WTC11 (cell line): ENCODE measurements around the gene PCBP1. TPM values are rescaled to one million over a fixed set of nuclear protein-coding genes. Genes with fewer than 3 reads are reported as not detected.

Experiments
- ATAC-seq: fragments of 200-7000 bp; cut with Tn5 transposase; 2 replicates; pipeline ENCODE4 v1.10.0; 2021; ENCODE audit warnings: mild to moderate bottlenecking, moderate library complexity
- CTCF ChIA-PET: fragments of 300-600 bp; sonication (Branson Sonifier 250); formaldehyde crosslinking; loops from one replicate; lab custom pipeline; 2021; ENCODE audit warnings: antibody characterized with exemption; lab: Charles Lee
- POLR2A ChIA-PET: fragments of 350-600 bp; sonication (Branson Sonifier 250); formaldehyde crosslinking; loops from one replicate; lab custom pipeline; 2021; ENCODE audit warnings: antibody characterized with exemption; lab: Charles Lee
- DNase-seq: peaks from one replicate; pipeline ENCODE4 v3.0.0; 2021; ENCODE audit warnings: low spot score
- H3K27ac Mint-ChIP-seq: 2 replicates; pipeline ENCODE4 v1.8.0; 2021; ENCODE audit warnings: mixed read lengths
- H3K27me3 Mint-ChIP-seq: 2 replicates; pipeline ENCODE4 v1.8.0; 2021; ENCODE audit warnings: low read depth, mild to moderate bottlenecking, moderate library complexity, mixed read lengths
- H3K36me3 Mint-ChIP-seq: 2 replicates; pipeline ENCODE4 v1.8.0; 2021; ENCODE audit warnings: mixed read lengths
- H3K4me1 Mint-ChIP-seq: 2 replicates; pipeline ENCODE4 v1.8.0; 2022; ENCODE audit warnings: mixed read lengths
- H3K4me3 Mint-ChIP-seq: 2 replicates; pipeline ENCODE4 v1.8.0; 2021; ENCODE audit warnings: mild to moderate bottlenecking, moderate library complexity, mixed read lengths
- H3K9me3 Mint-ChIP-seq: 2 replicates; pipeline ENCODE4 v1.8.0; 2021; ENCODE audit warnings: mixed read lengths
- CTCF ChIP-seq: fragments of 200-600 bp; IDR thresholded peaks from 2 replicates; pipeline ENCODE4 v1.8.0; 2022; ENCODE audit warnings: antibody characterized with exemption
- ESRRA ChIP-seq: sonication (generic); formaldehyde crosslinking; IDR thresholded peaks from 2 replicates; pipeline ENCODE4 v1.8.1; 2022; ENCODE audit warnings: mild to moderate bottlenecking, missing genetic modification reagents, borderline replicate concordance
- GABPB1 ChIP-seq: sonication (generic); formaldehyde crosslinking; IDR thresholded peaks from 2 replicates; pipeline ENCODE4 v1.8.1; 2023; ENCODE audit warnings: mild to moderate bottlenecking, missing genetic modification reagents
- IRF1 ChIP-seq: sonication (generic); formaldehyde crosslinking; IDR thresholded peaks from 2 replicates; pipeline ENCODE4 v1.8.0; 2023; ENCODE audit warnings: missing genetic modification reagents
- KAT7 ChIP-seq: sonication (generic); formaldehyde crosslinking; IDR thresholded peaks from 2 replicates; pipeline ENCODE4 v1.8.1; 2023; ENCODE audit warnings: missing genetic modification reagents, mild to moderate bottlenecking, borderline replicate concordance
- OVOL2 ChIP-seq: fragments of 250-450 bp; sonication (Bioruptor Pico); IDR thresholded peaks from 2 replicates; pipeline ENCODE4 v1.9.0; 2021; ENCODE audit warnings: mild to moderate bottlenecking, borderline replicate concordance
- SMAD3 ChIP-seq: sonication (generic); formaldehyde crosslinking; IDR thresholded peaks from 2 replicates; pipeline ENCODE4 v1.8.0; 2022; ENCODE audit warnings: missing genetic modification reagents, mild to moderate bottlenecking, borderline replicate concordance
- TCF7 ChIP-seq: sonication (generic); formaldehyde crosslinking; IDR thresholded peaks from 2 replicates; pipeline ENCODE4 v1.8.0; 2022; ENCODE audit warnings: mild to moderate bottlenecking, low read depth, missing genetic modification reagents, moderate library complexity
- TEAD4 ChIP-seq: sonication (generic); formaldehyde crosslinking; IDR thresholded peaks from 2 replicates; pipeline ENCODE4 v1.8.0; 2022; ENCODE audit warnings: mild to moderate bottlenecking, missing genetic modification reagents
- USF1 ChIP-seq: sonication (generic); formaldehyde crosslinking; IDR thresholded peaks from 2 replicates; pipeline ENCODE4 v1.8.0; 2022; ENCODE audit warnings: mild to moderate bottlenecking, missing genetic modification reagents
- USF2 ChIP-seq: sonication (generic); formaldehyde crosslinking; IDR thresholded peaks from 2 replicates; pipeline ENCODE4 v1.8.1; 2023; ENCODE audit warnings: mild to moderate bottlenecking, missing genetic modification reagents, moderate library complexity
- ZMAT4 ChIP-seq: fragments of 250-450 bp; sonication (Bioruptor Pico); IDR thresholded peaks from 2 replicates; pipeline ENCODE4 v1.9.0; 2021; ENCODE audit warnings: mild to moderate bottlenecking
- ZNF512 ChIP-seq: sonication (generic); formaldehyde crosslinking; IDR thresholded peaks from 2 replicates; pipeline ENCODE4 v1.8.1; 2022; ENCODE audit warnings: missing genetic modification reagents, borderline replicate concordance
- total RNA-seq: library from RNA; stranded (reverse); gene quantifications from 3 replicates; pipeline ENCODE4 v1.2.3, GENCODE V29; 2021
- TF ChIP-seq, protein P1 (sequence below): sonication (generic); formaldehyde crosslinking; IDR thresholded peaks from 2 replicates; pipeline ENCODE4 v1.8.0; 2022; ENCODE audit warnings: missing genetic modification reagents
- TF ChIP-seq, protein P2 (sequence below): sonication (generic); formaldehyde crosslinking; IDR thresholded peaks from 2 replicates; pipeline ENCODE4 v1.8.1; 2023; ENCODE audit warnings: mild to moderate bottlenecking, missing genetic modification reagents
- TF ChIP-seq, protein P3 (sequence below): sonication (generic); formaldehyde crosslinking; IDR thresholded peaks from 2 replicates; pipeline ENCODE4 v1.8.0; 2022; ENCODE audit warnings: mild to moderate bottlenecking, missing genetic modification reagents

The PCBP1 gene
- total RNA-seq, 1 experiment from 2014 or later = 489 TPM

DNA sequence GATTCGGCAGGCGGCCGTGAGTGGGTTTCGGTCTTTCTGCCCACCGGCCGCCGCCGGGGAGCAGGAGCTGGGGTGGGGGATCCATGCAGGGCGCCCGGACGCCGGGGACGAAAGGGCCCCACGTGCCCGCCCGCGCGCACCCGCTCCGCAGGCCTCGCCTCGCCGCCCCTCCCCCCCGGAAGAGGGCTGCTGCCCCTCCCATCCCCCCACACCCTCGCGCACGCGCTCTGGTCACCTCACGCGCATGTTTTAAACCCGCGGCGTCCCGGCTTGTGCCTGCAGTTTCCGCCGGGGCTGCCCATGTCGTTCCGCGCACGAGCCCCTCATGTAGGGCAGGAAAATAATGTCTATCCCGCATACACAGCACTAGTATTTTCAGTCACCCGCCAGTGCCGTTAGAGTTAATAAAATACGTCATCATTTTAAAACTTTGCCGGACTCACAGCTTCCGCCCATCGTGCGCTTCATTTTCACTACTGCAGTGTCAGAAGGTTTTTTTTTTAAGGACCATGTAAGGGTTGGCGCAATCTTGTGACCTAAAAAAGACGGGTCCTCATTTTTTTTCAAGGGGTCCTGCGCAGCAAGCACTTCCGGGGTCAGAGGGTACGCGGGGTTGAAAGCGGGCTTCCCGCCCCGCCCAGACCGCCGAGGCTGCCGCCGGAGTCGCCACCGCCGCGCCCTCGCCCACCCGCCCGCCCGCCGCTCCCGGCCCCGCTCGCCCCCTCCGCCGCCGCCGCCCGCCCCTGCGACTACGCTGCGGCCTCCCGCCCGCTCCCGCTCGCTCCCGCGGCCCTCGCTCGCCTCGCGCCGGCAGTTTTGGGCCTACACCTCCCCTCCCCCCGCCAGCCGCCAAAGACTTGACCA, at the start of gene PCBP1 (continued):
- TF ChIP-seq CTCF (no peak), USF2 (peak; percentile 75), SMAD3 (CRISPR knock-in tag) (no peak), ESRRA (CRISPR knock-in tag) (no peak), ZMAT4 (CRISPR knock-in tag) (no peak), GABPB1 (CRISPR knock-in tag) (peak; percentile 62), TEAD4 (CRISPR knock-in tag) (no peak), TCF7 (CRISPR knock-in tag) (no peak), KAT7 (CRISPR knock-in tag) (0 out of 2 replicates have a peak, but pooled peaks have one; percentile 16)
- TF ChIP-seq, protein P1, sequence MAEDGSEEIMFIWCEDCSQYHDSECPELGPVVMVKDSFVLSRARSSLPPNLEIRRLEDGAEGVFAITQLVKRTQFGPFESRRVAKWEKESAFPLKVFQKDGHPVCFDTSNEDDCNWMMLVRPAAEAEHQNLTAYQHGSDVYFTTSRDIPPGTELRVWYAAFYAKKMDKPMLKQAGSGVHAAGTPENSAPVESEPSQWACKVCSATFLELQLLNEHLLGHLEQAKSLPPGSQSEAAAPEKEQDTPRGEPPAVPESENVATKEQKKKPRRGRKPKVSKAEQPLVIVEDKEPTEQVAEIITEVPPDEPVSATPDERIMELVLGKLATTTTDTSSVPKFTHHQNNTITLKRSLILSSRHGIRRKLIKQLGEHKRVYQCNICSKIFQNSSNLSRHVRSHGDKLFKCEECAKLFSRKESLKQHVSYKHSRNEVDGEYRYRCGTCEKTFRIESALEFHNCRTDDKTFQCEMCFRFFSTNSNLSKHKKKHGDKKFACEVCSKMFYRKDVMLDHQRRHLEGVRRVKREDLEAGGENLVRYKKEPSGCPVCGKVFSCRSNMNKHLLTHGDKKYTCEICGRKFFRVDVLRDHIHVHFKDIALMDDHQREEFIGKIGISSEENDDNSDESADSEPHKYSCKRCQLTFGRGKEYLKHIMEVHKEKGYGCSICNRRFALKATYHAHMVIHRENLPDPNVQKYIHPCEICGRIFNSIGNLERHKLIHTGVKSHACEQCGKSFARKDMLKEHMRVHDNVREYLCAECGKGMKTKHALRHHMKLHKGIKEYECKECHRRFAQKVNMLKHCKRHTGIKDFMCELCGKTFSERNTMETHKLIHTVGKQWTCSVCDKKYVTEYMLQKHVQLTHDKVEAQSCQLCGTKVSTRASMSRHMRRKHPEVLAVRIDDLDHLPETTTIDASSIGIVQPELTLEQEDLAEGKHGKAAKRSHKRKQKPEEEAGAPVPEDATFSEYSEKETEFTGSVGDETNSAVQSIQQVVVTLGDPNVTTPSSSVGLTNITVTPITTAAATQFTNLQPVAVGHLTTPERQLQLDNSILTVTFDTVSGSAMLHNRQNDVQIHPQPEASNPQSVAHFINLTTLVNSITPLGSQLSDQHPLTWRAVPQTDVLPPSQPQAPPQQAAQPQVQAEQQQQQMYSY (CRISPR knock-in tag) = no peak
- TF ChIP-seq, protein P2, sequence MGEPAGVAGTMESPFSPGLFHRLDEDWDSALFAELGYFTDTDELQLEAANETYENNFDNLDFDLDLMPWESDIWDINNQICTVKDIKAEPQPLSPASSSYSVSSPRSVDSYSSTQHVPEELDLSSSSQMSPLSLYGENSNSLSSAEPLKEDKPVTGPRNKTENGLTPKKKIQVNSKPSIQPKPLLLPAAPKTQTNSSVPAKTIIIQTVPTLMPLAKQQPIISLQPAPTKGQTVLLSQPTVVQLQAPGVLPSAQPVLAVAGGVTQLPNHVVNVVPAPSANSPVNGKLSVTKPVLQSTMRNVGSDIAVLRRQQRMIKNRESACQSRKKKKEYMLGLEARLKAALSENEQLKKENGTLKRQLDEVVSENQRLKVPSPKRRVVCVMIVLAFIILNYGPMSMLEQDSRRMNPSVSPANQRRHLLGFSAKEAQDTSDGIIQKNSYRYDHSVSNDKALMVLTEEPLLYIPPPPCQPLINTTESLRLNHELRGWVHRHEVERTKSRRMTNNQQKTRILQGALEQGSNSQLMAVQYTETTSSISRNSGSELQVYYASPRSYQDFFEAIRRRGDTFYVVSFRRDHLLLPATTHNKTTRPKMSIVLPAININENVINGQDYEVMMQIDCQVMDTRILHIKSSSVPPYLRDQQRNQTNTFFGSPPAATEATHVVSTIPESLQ = no peak
- TF ChIP-seq, all 79 proteins: peak for 14

GRCh38 chr2:70039366-70039765, 47.9 kb upstream of the PCBP1 start:
- DNase-seq (no peak), ATAC-seq (no peak)
- peaks cover 11% of the 10 kb centered on the region for H3K4me1 Mint-ChIP-seq
- CTCF ChIA-PET = no interaction called here
- H3K9me3 Mint-ChIP-seq = no peaks in the 10 kb centered on the region
- no peak overlapping the region for H3K27ac Mint-ChIP-seq
- no peak overlapping the region for H3K4me3 Mint-ChIP-seq
- H3K27me3 Mint-ChIP-seq = no peaks in the 10 kb centered on the region
- POLR2A ChIA-PET = no interaction called here
- H3K36me3 Mint-ChIP-seq = no peaks in the 10 kb centered on the region
- TF ChIP-seq, protein P3, sequence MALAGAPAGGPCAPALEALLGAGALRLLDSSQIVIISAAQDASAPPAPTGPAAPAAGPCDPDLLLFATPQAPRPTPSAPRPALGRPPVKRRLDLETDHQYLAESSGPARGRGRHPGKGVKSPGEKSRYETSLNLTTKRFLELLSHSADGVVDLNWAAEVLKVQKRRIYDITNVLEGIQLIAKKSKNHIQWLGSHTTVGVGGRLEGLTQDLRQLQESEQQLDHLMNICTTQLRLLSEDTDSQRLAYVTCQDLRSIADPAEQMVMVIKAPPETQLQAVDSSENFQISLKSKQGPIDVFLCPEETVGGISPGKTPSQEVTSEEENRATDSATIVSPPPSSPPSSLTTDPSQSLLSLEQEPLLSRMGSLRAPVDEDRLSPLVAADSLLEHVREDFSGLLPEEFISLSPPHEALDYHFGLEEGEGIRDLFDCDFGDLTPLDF (CRISPR knock-in tag) = no peak
- TF ChIP-seq IRF1 (CRISPR knock-in tag) (no peak), USF1 (CRISPR knock-in tag) (no peak), SMAD3 (CRISPR knock-in tag) (no peak), USF2 (no peak), ZNF512 (CRISPR knock-in tag) (no peak), OVOL2 (CRISPR knock-in tag) (no peak), TEAD4 (CRISPR knock-in tag) (no peak)
